ENCODE measurements around the gene STAT1.

- TF ChIP-seq CTCF (conservative IDR thresholded peaks at IDR 0.05 in 1 of 2, IDR thresholded peaks at IDR 0.05 in 1 of 2; ENCODE audit: low read depth in 1 of 2, low read length in 2 of 2): no peak
- no peak for TF ChIP-seq EZH2 (IDR thresholded peaks at IDR 0.05; ENCODE audit: low read length, missing control alignments)
These were observed 42.3 kb upstream of the STAT1 start for GRCh38 chr2:191056228-191056627.
